GM23338 (cell line): ENCODE measurements around the gene TFPT. TPM values are rescaled to one million over a fixed set of nuclear protein-coding genes. Genes with fewer than 3 reads are reported as not detected.

Source experiments
- ATAC-seq: fragments of 200-7000 bp; cut with Tn5 transposase; 3 replicates; pipeline ENCODE4 v1.9.1; 2020
- DNase-seq: peaks from one replicate; pipeline ENCODE4 v3.0.0-alpha.2; 2015; ENCODE audit warnings: low spot score
- H2AFZ ChIP-seq: fragments of 200-600 bp; sonication (generic); 2 replicates; pipeline ENCODE4 v1.8.0; 2016; ENCODE audit warnings: antibody characterized with exemption, mild to moderate bottlenecking, moderate library complexity
- H3F3A ChIP-seq: fragments of 200-600 bp; sonication (generic); replicated peaks from 2 replicates; pipeline ENCODE4 v1.8.0; 2017; ENCODE audit warnings: antibody characterized with exemption, mixed run types, low read depth
- H3K27ac ChIP-seq: fragments of 200-600 bp; sonication (generic); 2 replicates; pipeline ENCODE4 v1.6.1; 2016; ENCODE audit warnings: low read depth
- H3K27me3 ChIP-seq: fragments of 200-600 bp; sonication (generic); 2 replicates; pipeline ENCODE4 v1.8.0; 2016; ENCODE audit warnings: mild to moderate bottlenecking, mixed run types, moderate library complexity; ENCODE audit not compliant: insufficient read depth
- H3K36me3 ChIP-seq: fragments of 200-600 bp; sonication (generic); 2 replicates; pipeline ENCODE4 v1.8.0; 2016; ENCODE audit warnings: mild to moderate bottlenecking; ENCODE audit not compliant: insufficient read depth
- H3K4me1 ChIP-seq: fragments of 200-600 bp; sonication (generic); 2 replicates; pipeline ENCODE4 v1.8.0; 2016; ENCODE audit warnings: mild to moderate bottlenecking, moderate library complexity; ENCODE audit not compliant: insufficient read depth
- H3K4me2 ChIP-seq: fragments of 200-600 bp; sonication (generic); 2 replicates; pipeline ENCODE4 v1.7.1; 2017; ENCODE audit warnings: mixed run types
- H3K4me3 ChIP-seq: fragments of 200-600 bp; sonication (generic); 2 replicates; pipeline ENCODE4 v1.6.1; 2016; ENCODE audit warnings: mixed run types
- H3K79me2 ChIP-seq: fragments of 200-600 bp; sonication (generic); replicated peaks from 2 replicates; pipeline ENCODE4 v1.8.0; 2017; ENCODE audit warnings: mild to moderate bottlenecking; ENCODE audit not compliant: insufficient read depth
- H3K9me2 ChIP-seq: fragments of 200-600 bp; sonication (generic); 2 replicates; pipeline ENCODE4 v1.8.0; 2017; ENCODE audit not compliant: insufficient read depth
- H4K20me1 ChIP-seq: fragments of 200-600 bp; sonication (generic); replicated peaks from 2 replicates; pipeline ENCODE4 v1.8.0; 2017; ENCODE audit warnings: mild to moderate bottlenecking; ENCODE audit not compliant: insufficient read depth
- H3K27ac Mint-ChIP-seq: 2 replicates; pipeline ENCODE4 v1.8.0; 2020; ENCODE audit warnings: inconsistent platforms, mild to moderate bottlenecking, moderate library complexity, mixed read lengths
- H3K27me3 Mint-ChIP-seq: 3 replicates; pipeline ENCODE4 v1.8.0; 2022; ENCODE audit warnings: low read depth, mild to moderate bottlenecking, moderate library complexity, mixed read lengths, inconsistent platforms; ENCODE audit not compliant: insufficient read depth, poor library complexity
- H3K36me3 Mint-ChIP-seq: 3 replicates; pipeline ENCODE4 v1.8.0; 2021; ENCODE audit warnings: low read depth, mild to moderate bottlenecking, inconsistent platforms, moderate library complexity, mixed read lengths
- H3K4me1 Mint-ChIP-seq: 3 replicates; pipeline ENCODE4 v1.8.0; 2020; ENCODE audit warnings: mild to moderate bottlenecking, inconsistent platforms, mixed read lengths
- H3K4me3 Mint-ChIP-seq: 3 replicates; pipeline ENCODE4 v1.8.0; 2021; ENCODE audit warnings: moderate library complexity, mild to moderate bottlenecking, inconsistent platforms, mixed read lengths
- H3K9me3 Mint-ChIP-seq: 3 replicates; pipeline ENCODE4 v1.8.0; 2020; ENCODE audit warnings: moderate library complexity, mild to moderate bottlenecking, inconsistent platforms, mixed read lengths
- CREB1 ChIP-seq: fragments of 250-450 bp; sonication (Bioruptor Pico); IDR thresholded peaks from 2 replicates; pipeline ENCODE4 v1.5.0; 2020; ENCODE audit warnings: low read depth, mild to moderate bottlenecking, moderate library complexity
- CTCF ChIP-seq, 2 experiments: fragments of 200-600 bp in 1 of 2; sonication (generic) in 1 of 2; conservative IDR thresholded peaks; 2 replicates each; pipeline versions ENCODE4 v1.5.1 to v1.6.1; 2016 to 2017; ENCODE audit warnings: antibody characterized with exemption in 2 of 2, low read depth in 2 of 2, mild to moderate bottlenecking in 2 of 2, moderate library complexity in 1 of 2
- ETS1 ChIP-seq: IDR thresholded peaks from 2 replicates; pipeline ENCODE4 v1.6.1; 2016; ENCODE audit warnings: antibody characterized with exemption
- EZH2 ChIP-seq: fragments of 200-600 bp; sonication (generic); IDR thresholded peaks from one replicate; pipeline ENCODE4 v1.8.0; 2017; ENCODE audit warnings: antibody characterized with exemption, mild to moderate bottlenecking, low read depth; ENCODE audit not compliant: unreplicated experiment
- EZH2phosphoT487 ChIP-seq: fragments of 200-600 bp; sonication (generic); IDR thresholded peaks from one replicate; pipeline ENCODE4 v1.8.1; 2018; ENCODE audit warnings: antibody characterized with exemption; ENCODE audit not compliant: unreplicated experiment
- JUNB ChIP-seq: IDR thresholded peaks from one replicate; pipeline ENCODE4 v1.6.1; 2016; ENCODE audit warnings: antibody characterized with exemption; ENCODE audit not compliant: unreplicated experiment
- NANOG ChIP-seq: IDR thresholded peaks from 2 replicates; pipeline ENCODE4 v1.6.1; 2016; ENCODE audit warnings: antibody characterized with exemption, borderline replicate concordance
- POLR2AphosphoS5 ChIP-seq: IDR thresholded peaks from 2 replicates; pipeline ENCODE4 v1.6.1; 2016; ENCODE audit warnings: antibody characterized with exemption, low read depth
- REST ChIP-seq: IDR thresholded peaks from one replicate; pipeline ENCODE4 v1.6.1; 2018; ENCODE audit warnings: antibody characterized with exemption; ENCODE audit not compliant: unreplicated experiment
- STAT1 ChIP-seq: IDR thresholded peaks from one replicate; pipeline ENCODE4 v1.6.1; 2016; ENCODE audit warnings: antibody characterized with exemption; ENCODE audit not compliant: unreplicated experiment
- ZNF114 ChIP-seq: fragments of 250-450 bp; sonication (Bioruptor Pico); IDR thresholded peaks from 2 replicates; pipeline ENCODE4 v1.5.0; 2020; ENCODE audit warnings: mild to moderate bottlenecking, moderate library complexity
- ZNF331 ChIP-seq: fragments of 250-450 bp; sonication (Bioruptor Pico); IDR thresholded peaks from 2 replicates; pipeline ENCODE4 v1.5.0; 2020; ENCODE audit warnings: low read depth, mild to moderate bottlenecking, moderate library complexity
- ZNF462 ChIP-seq: fragments of 250-450 bp; sonication (Bioruptor Pico); IDR thresholded peaks from 2 replicates; pipeline ENCODE4 v1.5.0; 2020; ENCODE audit warnings: mild to moderate bottlenecking, moderate library complexity
- polyA plus RNA-seq: library from polyadenylated mRNA; unstranded; fragments of >200 nt; fragmentation: Nextera tagmentation; extraction: Ambion mirVana; gene quantifications from 2 replicates; pipeline ENCODE4 v1.2.1, GENCODE V29; 2016
- total RNA-seq: library from RNA; depleted of rRNA; stranded (reverse); fragments of >200 nt; shearing (Covaris generic); gene quantifications from 2 replicates; pipeline ENCODE4 v1.2.3, GENCODE V29; 2014

TFPT gene
- total and polyA plus RNA-seq, 2 experiments from 2014 or later = 12.0 to 18.3 TPM

GRCh38 chr19:54142166-54142780 lies 26.8 kb upstream of the TFPT start:
- H3K4me1 ChIP-seq = no peaks in the 10 kb centered on the region; the same call in 1 of the 2 replicates
- peaks cover 14% of the 10 kb centered on the region for H3K27me3 Mint-ChIP-seq
- H3K4me3 ChIP-seq = no peak overlapping the region
- ATAC-seq = no peak
- no peak for DNase-seq
- H3K27me3 ChIP-seq = no peaks in the 10 kb centered on the region
- no peak overlapping the region for H3K4me2 ChIP-seq
- H3K4me3 Mint-ChIP-seq = no peak overlapping the region
- H3K27ac ChIP-seq = no peak overlapping the region
- no peaks in the 10 kb centered on the region for H3K9me2 ChIP-seq
- no peak overlapping the region for H3K27ac Mint-ChIP-seq
- H2AFZ ChIP-seq = no peak overlapping the region
- H3K79me2 ChIP-seq = peaks cover 51% of the 10 kb centered on the region
- peaks cover 24% of the 10 kb centered on the region for H3K36me3 ChIP-seq
- H3K36me3 Mint-ChIP-seq = peaks cover 72% of the 10 kb centered on the region
- no peaks in the 10 kb centered on the region; the same call in 2 of the 3 replicates for H3K9me3 Mint-ChIP-seq
- H4K20me1 ChIP-seq = peaks cover 51% of the 10 kb centered on the region
- TF ChIP-seq REST = no peak
- no peak for TF ChIP-seq JUNB
- TF ChIP-seq ZNF114 (CRISPR knock-in tag) = no peak
- TF ChIP-seq ETS1 = no peak
- TF ChIP-seq CTCF (conservative IDR thresholded peaks at IDR 0.05; ENCODE audit: low read depth in 2 of 2) = no peak
- TF ChIP-seq EZH2 = no peak
- no peak for TF ChIP-seq NANOG
- TF ChIP-seq ZNF331 (CRISPR knock-in tag) = no peak
- no peak for TF ChIP-seq ZNF462 (CRISPR knock-in tag)
- no peak for TF ChIP-seq CREB1 (CRISPR knock-in tag)
- no peak for TF ChIP-seq EZH2phosphoT487
- no peak for TF ChIP-seq POLR2AphosphoS5
- TF ChIP-seq STAT1 = no peak
- peaks cover 23% of the 10 kb centered on the region for H3K4me1 Mint-ChIP-seq
- H3F3A ChIP-seq = 0 out of 2 replicates have a peak, but pooled peaks cover 3% of the 10 kb centered on the region
